Right cardiac atrium (tissue), 5 donors: Measurements from ENCODE around the gene PBX4. TPM values are rescaled to one million over a fixed set of nuclear protein-coding genes. Genes with fewer than 3 reads are reported as not detected.

ENCODE experiments used
- ATAC-seq, 2 donors: fragments of 200-7000 bp; cut with Tn5 transposase; one replicate each; pipeline versions ENCODE4 v1.8.0 to v1.9.1; 2020; ENCODE audit warnings: moderate library complexity in 2 of 2, mild to moderate bottlenecking in 1 of 2
- DNase-seq, 3 donors: peaks; one replicate each; pipeline ENCODE4 v3.0.0-alpha.2; 2020
- H3K27ac ChIP-seq: one replicate; pipeline ENCODE4 v1.5.1; 2013; ENCODE audit warnings: mild to moderate bottlenecking, low read length, control low read depth, moderate library complexity
- H3K27me3 ChIP-seq: one replicate; pipeline ENCODE4 v1.6.1; 2013; ENCODE audit not compliant: control insufficient read depth, insufficient read depth
- H3K4me1 ChIP-seq: one replicate; pipeline ENCODE4 v1.6.1; 2013; ENCODE audit warnings: low read length; ENCODE audit not compliant: control insufficient read depth, insufficient read depth
- H3K4me3 ChIP-seq: one replicate; pipeline ENCODE4 v1.5.1; 2013; ENCODE audit warnings: low read length, control low read depth
- H3K9me3 ChIP-seq: one replicate; pipeline ENCODE4 v1.6.1; 2013; ENCODE audit warnings: low read length; ENCODE audit not compliant: control insufficient read depth
- WGBS: extraction: QIAGEN DNeasy Blood & Tissue Kit; methylation state at CpG from one replicate; pipeline ENCODE4 v1.1.7; 2013; 5-methylcytosine and 5-hydroxymethylcytosine counted together
- intact Hi-C, 4 donors: fragments of 100-400 bp; cut with DNase I; formaldehyde crosslinking; loops; one replicate each; pipeline versions ENCODE4 v1.11.0 to v1.14.0; 2022 to 2023
- polyA plus RNA-seq: library from polyadenylated mRNA; stranded (reverse); fragments of 200-250 nt; gene quantifications from one replicate; pipeline ENCODE4 v1.2.3, GENCODE V29; 2013
- total RNA-seq, 4 donors: library from RNA; stranded (reverse); fragmentation: NEBNext Ultra II Directional; extraction: Animal tissue kit (Norgen Biotek cat#: 25700); gene quantifications; one replicate each; pipeline ENCODE4 v1.2.1, GENCODE V29; 2021
- donor health status: healthy with polysubstance abuse.
- donor health status: DM: no; HTN: yes; CAD: no.
- donor health status: DM: no; HTN: no; CAD: no.
- donor health status: DM: no; HTN: yes; CAD: no; lungs with severe emphysema.
- donor health status: DM: yes; HTN: yes; CAD: no.

Gene PBX4
- total and polyA plus RNA-seq, 5 donors = 0.36 to 0.56 TPM; not detected in 3

- Histone ChIP-seq H3K4me3 (no peak overlapping the region), H3K27ac (no peak overlapping the region), H3K4me1 (peaks cover 2% of the 10 kb centered on the region), H3K9me3 (no peaks in the 10 kb centered on the region), H3K27me3 (no peaks in the 10 kb centered on the region)
- WGBS = 86% methylated on average over 34 of the region's 34 CpGs
- no peak for ATAC-seq
- intact Hi-C loops = loop anchor here in 3 of 4 donors (10.0 kb wide), 3 partner anchors 109 to 419 kb away; partner anchors contain the start of gene GMIP (in 1 of the 3)
- peak in 2 of 3 donors; percentile 46 to 60 for DNase-seq
These were observed 82.9 kb downstream of the PBX4 start for GRCh38 chr19:19535311-19536191.

GRCh38 chr19:19534556-19535265 is 83.8 kb downstream of the PBX4 start:
- no peaks in the 10 kb centered on the region for H3K4me1 ChIP-seq
- no peaks in the 10 kb centered on the region for H3K27me3 ChIP-seq
- H3K27ac ChIP-seq = no peak overlapping the region
- 83% methylated on average over 27 of the region's 27 CpGs for WGBS
- intact Hi-C loops = loop anchor here (5.0 to 10.0 kb wide), 5 partner anchors 110 to 420 kb away; partner anchors contain the start of gene GMIP (in 1 of the 4)
- ATAC-seq = no peak
- no peak for DNase-seq
- no peak overlapping the region for H3K4me3 ChIP-seq
- H3K9me3 ChIP-seq = no peaks in the 10 kb centered on the region

- Histone ChIP-seq H3K4me3 (no peak overlapping the region), H3K27ac (no peak overlapping the region), H3K27me3 (no peaks in the 10 kb centered on the region), H3K9me3 (no peaks in the 10 kb centered on the region), H3K4me1 (no peaks in the 10 kb centered on the region)
- no peak for DNase-seq
- intact Hi-C loops = loop anchor here (2.0 to 10.0 kb wide), 6 partner anchors 109 to 421 kb away; partner anchors contain the start of gene GMIP (in 3 of the 4)
- ATAC-seq = no peak
- 60% methylated on average over 6 of the region's 6 CpGs for WGBS
These were observed 84.6 kb downstream of the PBX4 start for GRCh38 chr19:19533841-19534240.

DNA sequence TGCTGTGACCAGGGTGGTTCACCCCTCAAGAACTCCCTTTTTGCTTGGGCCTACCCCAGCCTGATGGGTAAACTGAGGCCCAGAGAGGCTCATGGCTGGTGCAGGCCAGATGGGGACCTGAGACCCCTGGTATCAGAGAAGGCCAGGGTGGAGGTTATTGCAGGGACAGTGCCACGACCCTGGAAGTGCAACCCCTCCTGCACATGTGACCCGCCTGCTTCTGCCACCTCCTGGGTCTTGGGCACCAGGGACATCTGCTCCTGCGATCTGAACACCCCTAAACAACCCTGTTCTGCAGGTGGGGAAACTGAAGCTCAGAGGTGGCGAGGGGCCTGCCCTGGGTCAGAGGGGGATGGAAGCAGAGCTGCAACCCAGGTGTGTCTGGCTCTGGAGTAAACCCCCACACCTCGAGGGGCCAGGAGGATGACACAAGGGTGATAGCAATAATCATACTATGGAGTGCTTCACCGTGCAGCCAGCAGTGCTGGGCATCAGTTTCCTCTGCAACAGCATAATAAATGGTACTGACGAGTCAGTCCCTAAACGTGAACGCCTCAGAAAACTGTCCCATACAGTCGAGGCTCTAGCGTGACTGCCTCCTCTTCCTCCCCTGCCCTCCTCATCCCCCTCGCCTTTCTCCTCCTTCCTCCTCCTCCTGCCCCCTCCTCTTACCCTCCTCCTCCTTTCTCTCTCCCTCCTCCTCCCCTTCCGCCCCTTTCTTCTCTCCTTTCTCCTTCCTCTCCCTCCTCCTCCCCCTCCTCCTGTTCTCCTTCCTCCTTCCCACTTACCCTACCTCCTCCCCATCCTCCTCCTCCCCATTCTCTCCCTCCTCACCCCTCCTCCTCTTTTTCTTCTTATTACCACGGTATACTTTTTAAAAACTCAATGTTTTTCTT is 85.4 kb downstream of the PBX4 start:
- no peak for ATAC-seq
- H3K27me3 ChIP-seq = no peaks in the 10 kb centered on the region
- H3K9me3 ChIP-seq = no peaks in the 10 kb centered on the region
- DNase-seq = no peak
- intact Hi-C loops = loop anchor here (2.0 to 10.0 kb wide), 6 partner anchors 110 to 422 kb away; partner anchors contain the start of gene GMIP (in 3 of the 4)
- H3K27ac ChIP-seq = no peak overlapping the region
- no peak overlapping the region for H3K4me3 ChIP-seq
- H3K4me1 ChIP-seq = no peaks in the 10 kb centered on the region
- 70% methylated on average over 14 of the region's 14 CpGs for WGBS

- ATAC-seq = peak; percentile 66 to 67
- DNase-seq = peak; percentile 85 to 95 (median 94)
- Histone ChIP-seq H3K27me3 (no peaks in the 10 kb centered on the region), H3K4me1 (no peaks in the 10 kb centered on the region), H3K9me3 (no peaks in the 10 kb centered on the region), H3K4me3 (no peak overlapping the region), H3K27ac (no peak overlapping the region)
- intact Hi-C loops = loop anchor here (2.0 to 10.0 kb wide), 6 partner anchors 111 to 423 kb away; partner anchors contain the start of gene GMIP (in 3 of the 4)
- 22% methylated on average over 48 of the region's 48 CpGs for WGBS
These were observed 86.3 kb downstream of the PBX4 start for GRCh38 chr19:19531951-19532805.

DNA sequence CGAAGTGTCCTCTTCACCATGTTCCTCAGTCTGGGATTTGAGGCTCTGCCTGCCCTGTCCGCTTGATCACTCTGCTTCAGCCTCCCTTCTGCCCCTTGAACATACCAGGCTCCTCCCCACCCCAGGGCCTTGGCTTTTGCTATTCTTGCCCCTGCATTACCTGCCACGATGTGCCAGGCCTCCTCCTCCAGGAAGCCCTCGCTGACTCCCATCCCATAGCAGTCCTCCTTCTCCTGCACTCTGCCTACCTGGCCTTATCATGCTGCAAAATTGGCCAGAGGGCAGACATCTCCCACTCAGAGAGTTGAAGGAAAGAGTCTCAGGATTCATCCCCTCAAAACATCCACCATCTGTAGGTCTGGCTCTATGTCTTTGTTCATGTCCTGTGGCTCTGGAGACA is 87.6 kb downstream of the PBX4 start:
- no peak for DNase-seq
- no peak for ATAC-seq
- intact Hi-C loops = loop anchor here (5.0 to 10.0 kb wide), 5 partner anchors 114 to 424 kb away; partner anchors contain the start of gene GMIP (in 1 of the 4)
- Histone ChIP-seq H3K27ac (no peak overlapping the region), H3K4me1 (no peaks in the 10 kb centered on the region), H3K4me3 (no peak overlapping the region), H3K27me3 (no peaks in the 10 kb centered on the region), H3K9me3 (no peaks in the 10 kb centered on the region)
- 84% methylated on average over 4 of the region's 4 CpGs for WGBS

DNA sequence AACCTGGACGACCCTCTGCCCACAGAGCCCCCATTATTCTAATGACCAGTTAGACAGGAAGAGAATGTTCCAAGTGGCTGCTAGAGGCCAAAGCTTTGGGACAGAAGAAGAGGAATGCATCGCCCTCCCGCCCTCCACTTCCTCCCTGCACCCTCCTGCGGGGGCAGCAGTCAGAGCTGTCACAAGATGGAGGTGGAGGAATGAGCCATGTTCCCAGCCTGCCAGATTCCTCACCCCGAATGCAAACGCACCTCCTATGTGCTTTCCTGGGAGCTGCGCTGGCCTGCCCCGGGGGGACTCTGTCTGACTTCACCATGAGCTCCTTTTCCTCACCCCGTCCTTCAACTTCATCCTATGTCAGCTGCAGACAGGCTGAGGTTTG is 88.1 kb downstream of the PBX4 start:
- Histone ChIP-seq H3K27me3 (no peaks in the 10 kb centered on the region), H3K27ac (no peak overlapping the region), H3K4me1 (no peaks in the 10 kb centered on the region), H3K4me3 (no peak overlapping the region), H3K9me3 (no peaks in the 10 kb centered on the region)
- ATAC-seq = no peak
- no peak for DNase-seq
- 41% methylated on average over 9 of the region's 9 CpGs for WGBS
- intact Hi-C loops = loop anchor here (5.0 to 10.0 kb wide), 5 partner anchors 114 to 424 kb away; partner anchors contain the start of gene GMIP (in 1 of the 4)

DNA sequence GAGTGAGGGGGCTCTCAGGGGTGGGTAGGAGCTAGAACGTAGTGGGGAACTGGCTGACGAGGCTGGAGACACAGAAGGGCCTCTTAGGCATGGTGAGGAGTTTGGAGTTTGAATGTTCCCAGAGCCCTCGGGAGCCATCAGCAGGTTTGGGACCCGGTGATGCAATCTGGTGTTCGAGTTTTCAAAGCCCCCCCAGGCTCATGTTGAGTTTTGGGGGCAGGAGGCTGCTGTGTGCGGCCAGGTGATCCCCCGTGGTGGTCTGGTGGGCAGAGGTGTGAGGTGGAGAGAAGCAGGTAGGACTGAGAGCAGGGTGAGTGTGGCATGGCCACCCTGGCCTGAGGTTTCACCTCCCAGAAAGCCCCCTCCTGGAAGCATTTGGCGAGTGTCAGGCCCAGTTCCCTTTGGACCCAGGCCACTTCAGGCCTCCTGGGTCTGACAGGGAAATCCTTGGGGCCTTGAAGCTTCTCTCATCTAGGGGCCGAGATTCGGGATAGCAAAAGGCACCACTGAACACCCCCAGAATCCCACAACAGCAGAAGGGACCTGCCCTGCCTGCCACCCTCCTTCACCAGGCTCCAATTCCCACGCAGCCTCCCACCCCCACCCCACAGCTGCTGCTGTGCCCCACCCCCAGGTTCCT is 88.6 kb downstream of the PBX4 start:
- no peaks in the 10 kb centered on the region for H3K27me3 ChIP-seq
- ATAC-seq (no peak), DNase-seq (no peak)
- WGBS = 70% methylated on average over 11 of the region's 11 CpGs
- intact Hi-C loops = loop anchor here (5.0 to 10.0 kb wide), 5 partner anchors 115 to 425 kb away; partner anchors contain the start of gene GMIP (in 1 of the 4)
- H3K9me3 ChIP-seq = no peaks in the 10 kb centered on the region
- no peaks in the 10 kb centered on the region for H3K4me1 ChIP-seq
- no peak overlapping the region for H3K4me3 ChIP-seq
- no peak overlapping the region for H3K27ac ChIP-seq

DNA sequence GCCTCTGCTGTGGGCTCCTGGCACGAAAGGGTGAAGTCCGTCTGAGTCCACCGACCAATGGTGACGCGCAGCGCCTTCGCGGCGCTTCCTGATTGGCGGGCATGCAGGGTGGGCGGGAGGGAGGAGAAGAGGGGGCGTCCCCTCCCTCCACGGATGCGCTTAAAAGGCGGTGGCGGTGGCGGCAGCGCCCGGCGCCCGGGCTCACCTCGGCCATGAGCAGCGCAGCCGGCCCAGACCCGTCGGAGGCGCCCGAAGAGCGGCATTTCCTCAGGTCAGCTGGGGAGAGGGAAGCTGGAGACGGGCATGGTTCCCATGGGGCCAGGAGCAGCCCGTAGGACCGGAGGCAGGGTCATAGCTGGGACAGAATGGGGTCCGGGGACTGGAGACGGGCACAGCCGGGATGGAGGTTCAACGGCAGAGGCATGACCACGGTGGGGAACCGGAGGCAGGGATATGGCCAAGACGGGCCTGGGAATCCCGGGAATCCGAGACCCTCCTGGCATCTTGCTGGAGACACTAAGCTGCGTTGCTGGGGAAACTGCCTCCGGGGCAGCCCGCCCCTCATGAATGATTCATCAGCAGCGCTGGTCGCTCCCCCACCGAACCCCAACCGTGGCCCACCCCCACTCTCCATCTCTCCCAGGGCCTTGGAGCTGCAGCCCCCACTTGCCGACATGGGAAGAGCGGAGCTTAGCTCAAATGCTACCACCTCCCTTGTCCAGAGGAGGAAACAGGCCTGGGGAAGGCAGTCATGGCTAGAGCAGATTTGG is 89.6 kb downstream of the PBX4 start, which contains the start of gene YJEFN3:
YJEFN3 (plus strand) TSS at position 191 of the 770 bp plus-strand sequence; CDS start at position 213, 22 bp downstream.
- Histone ChIP-seq H3K4me3 (no peak within 1 kb of the TSS), H3K4me1 (no peaks in the 10 kb centered on the region), H3K27ac (no peak within 1 kb of the TSS), H3K9me3 (no peaks in the 10 kb centered on the region), H3K27me3 (no peaks in the 10 kb centered on the region)
- intact Hi-C loops = no loop called here
- DNase-seq = peak in 1 of 3 donors; percentile 80
- ATAC-seq = peak; percentile 37 to 42
- WGBS = 46% methylated on average over 50 of the region's 50 CpGs
